ENCODE measurements around the gene SPECC1.
"Not testable (repeated sequence)": the region's sequence is repeated elsewhere in the genome, so short reads cannot be mapped to it uniquely, and the experiment has no call there.

SPECC1 gene

DNA sequence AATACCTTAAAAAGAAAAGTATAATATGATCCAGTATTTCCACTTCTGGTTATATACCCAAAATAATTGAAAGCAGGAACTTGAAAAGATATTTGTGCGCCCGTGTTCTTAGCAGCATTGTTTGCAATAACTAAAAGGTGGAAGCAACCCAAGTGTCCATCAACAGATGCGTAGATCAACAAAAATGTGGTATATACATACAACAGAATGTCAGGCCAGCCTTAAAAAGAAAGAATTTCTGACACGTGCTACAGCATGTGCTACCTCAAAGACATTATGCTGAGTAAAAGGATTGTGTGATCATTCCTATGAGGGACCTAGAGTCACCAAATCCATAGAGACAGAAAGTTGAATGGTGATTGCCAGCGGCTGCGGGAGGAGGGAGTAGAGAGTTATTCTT, 133.1 kb downstream of the SPECC1 start:
- no peak for DNase-seq

DNA sequence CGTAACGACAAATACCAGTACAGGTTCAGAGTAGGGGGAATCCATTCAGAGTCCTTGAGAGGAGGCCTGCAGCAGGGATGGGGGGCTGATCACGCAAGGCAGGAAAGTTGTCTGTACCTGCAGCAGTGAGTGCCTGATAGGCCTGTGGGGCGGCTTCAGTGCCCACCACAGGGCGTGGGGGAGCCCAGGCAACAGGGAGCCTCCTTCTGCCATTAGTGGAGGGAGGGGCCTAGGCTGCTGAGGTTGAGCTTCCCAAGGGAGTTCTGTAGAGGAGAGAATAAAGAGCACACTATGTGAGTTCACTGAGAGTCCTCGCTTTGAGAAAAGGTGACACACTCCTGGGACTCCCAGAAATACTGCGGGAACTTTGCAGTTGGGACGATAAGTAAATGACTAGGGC, 134.6 kb downstream of the SPECC1 start:
- DNase-seq: no peak

DNA sequence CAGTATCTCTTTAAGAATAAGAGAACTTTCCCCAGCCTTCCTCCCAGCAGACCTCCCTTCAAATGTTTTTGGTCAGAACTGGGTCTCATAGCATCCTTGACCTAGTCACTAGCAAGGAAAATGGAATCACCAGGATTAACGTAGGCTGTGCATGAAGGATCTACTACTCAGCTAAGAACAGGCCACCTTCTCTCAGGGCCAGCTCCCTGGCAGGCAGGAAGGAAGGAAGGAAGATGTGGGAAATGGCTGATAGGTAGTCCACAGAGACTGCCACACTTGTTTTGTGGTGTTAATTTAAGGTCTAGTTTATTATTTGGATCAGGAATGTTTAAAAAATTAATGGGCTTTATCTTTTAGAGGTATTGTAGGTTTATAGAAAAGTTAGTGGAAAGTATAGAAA, 136.4 kb downstream of the SPECC1 start:
- DNase-seq: no peak

DNA sequence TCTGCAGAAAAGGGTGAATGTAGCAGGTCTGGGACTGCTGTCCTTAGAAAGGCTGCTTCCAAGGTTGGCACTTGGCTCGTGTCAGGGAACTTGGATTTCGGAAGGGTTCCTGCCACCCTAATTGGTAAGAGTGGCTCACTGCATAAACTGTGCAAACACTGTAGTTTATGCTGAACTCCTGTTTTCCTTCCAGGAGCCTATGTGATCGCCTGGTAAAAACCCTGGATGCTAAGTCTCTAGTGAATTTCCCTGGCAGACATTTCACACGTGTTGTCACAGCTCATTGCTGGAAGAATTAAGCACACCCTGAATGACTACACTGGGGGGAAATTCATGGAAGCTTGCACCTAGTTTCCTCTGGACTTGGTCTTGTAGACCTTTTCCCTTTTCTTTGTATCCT, 140.1 kb downstream of the SPECC1 start:
- no peak for DNase-seq

DNA sequence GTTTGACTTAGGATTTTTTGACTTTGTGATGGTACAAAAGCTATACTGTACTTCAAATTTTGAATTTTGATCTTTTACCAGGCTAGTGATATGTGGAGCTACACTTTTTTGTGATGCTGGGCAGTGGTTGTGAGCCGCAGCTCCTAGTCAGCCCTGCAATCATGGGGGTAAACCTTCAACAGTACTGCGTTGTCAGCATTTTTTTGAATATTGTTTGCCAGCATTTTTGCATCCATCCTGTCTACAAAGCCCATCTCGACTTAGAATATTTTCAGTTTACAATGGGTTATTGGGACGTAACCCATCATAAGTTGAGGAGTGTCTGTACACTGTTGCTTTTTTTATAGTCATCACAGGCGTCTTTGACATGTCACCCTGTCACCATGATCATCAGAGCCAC, 142.0 kb downstream of the SPECC1 start:
- no peak for DNase-seq

DNA sequence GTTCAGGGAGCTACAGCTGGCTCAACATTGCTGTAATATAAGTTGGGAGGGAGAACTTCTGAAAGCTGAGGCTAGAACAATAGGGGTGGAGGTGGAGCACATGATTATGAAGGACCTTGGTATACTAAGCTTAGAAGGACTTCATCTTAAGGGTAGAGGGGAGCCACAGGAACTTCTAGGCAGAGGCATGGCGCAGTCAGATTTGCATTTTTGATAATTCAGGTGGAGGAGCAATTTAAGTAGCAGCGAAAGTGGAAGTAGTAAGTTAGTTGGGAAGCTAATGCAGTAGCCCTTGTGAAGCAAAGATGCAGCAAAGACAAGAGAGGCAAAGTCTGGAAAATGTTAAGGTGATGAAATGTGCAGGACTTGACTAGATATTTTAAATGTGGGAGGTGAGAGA, 144.1 kb downstream of the SPECC1 start:
- DNase-seq: no peak

DNA sequence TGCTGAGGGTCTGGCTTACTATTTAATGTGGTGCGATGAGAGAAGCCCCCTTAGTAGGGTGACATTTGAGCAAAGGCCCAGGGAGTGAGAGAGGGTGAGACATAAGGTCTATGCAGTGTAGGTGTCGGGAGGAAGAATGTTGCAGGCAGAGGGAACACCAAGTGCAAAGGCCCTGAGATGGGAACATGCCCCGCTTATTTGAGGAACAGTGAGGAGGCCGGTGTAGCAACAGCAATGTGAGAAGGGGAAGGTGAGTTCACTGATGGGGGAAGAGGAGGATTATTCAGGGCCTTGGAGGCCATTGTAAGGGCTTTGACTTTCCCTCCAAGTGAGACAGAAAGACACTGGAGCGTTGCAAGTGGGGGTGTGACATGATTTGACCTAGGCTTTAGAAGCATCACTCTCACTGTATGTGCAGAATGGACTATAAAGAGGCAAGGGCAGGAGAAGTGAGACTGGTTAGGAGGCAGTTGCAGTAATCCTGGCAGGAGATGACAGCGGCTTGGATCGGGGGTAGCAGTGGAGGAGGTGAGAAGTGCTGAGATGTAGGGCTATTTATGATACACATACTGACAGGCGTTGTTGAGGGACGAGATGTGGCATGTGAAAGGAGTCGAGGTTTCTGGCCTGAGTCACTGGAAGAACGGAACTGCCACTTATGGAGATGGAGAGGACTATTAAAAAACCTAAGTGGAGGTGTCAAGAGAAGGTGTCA, 145.3 kb downstream of the SPECC1 start:
- no peak for DNase-seq

DNA sequence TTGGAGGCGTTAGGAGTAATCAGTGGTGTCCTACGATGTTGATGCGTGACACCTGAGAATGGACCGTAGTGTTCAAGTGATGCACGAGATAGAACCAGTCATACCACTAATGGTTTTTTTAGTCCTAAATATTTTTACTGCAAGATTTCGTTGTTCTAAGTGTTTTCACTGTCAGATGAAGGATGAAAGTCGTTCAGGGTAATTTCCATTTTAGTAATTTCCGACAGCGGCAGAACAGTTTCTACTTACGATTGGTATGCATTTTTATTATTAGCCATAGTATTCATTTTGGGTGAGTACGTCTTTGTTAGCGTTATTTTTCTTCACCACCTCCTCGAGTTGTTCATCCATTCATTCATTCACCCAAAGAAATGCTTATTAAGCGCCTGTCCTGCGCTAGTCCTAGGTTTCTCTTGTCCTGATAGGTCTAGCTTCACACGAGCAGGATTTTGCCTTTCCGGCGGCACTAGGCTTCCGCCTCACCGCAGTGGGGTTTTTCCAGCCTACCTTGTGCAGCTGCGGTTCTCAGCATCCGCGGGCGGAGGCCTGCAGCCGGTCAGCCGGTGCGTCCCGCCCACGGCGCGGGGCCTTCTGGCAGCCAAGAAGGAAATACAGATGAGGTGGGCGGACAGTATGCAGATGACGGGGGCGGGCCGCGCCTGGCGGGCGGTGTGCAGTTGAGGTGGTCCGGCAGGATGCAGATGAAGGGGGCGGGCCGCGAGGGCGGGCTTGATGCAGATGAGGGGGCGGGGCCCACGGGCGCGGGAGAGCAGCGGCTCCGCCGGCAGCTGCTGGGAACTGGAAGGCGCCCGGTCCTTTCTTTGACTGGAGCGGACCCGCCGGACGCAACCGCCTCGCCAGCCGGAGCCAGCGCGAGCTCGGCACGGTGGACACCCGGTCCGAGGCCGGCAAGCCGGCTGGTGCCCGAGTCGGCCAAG, 146.4 kb downstream of the SPECC1 start:
- DNase-seq: peak; percentile 90

DNA sequence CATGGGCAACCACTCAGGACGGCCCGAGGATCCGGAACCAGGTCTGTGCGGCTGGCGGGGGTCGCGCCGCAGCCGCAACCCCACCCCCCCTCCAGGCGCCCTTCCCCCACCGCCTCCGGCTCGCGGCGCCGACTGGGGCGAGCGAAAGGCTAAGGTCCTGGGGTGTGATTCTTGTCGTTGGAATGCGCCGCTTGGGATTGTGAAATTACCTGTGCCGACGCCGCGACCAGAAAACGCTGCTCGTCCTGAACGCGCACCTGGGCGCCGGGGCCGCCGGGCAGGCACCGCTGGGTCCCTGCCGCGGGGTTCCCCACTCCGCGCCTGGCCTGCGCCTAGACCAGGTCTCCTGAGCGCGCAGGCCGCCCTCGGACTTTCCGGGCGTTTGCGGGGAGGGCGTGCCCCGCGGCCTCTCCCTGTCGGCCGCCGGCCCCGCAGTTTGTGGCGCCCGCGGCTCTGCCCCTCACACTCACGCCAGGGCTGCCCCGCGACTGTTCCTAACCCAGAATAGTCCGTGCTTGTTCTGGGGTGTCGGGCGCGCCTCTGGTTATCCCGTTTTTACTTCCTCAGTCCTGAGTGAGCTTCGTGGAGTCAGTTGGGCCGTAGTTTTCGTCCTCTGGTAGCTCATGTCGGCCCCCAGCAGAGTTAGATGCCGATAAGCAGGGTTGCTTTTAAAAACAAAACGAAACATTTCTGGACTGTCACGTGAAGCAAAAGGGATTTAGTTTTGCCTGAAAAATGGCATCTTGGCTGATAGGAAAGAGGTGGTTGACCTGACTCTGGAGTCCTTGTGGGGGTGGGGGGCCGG, 147.2 kb downstream of the SPECC1 start:
- no peak for DNase-seq

DNA sequence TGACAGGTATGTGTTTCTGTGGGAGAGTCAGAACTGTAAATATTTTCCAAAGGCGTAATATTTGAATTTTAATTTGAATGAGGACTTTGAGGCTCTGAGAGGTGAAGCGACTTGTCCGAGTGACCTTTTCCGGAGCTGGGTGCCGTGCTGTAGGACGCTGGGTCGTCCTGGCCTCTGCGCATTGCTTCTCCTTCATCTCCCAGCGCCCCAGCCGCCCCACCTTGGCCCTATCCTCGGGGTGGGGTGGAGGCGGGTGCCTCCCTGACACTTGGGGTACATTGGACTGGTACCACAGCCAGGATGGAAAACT, 147.8 kb downstream of the SPECC1 start:
- DNase-seq: peak; percentile 19

DNA sequence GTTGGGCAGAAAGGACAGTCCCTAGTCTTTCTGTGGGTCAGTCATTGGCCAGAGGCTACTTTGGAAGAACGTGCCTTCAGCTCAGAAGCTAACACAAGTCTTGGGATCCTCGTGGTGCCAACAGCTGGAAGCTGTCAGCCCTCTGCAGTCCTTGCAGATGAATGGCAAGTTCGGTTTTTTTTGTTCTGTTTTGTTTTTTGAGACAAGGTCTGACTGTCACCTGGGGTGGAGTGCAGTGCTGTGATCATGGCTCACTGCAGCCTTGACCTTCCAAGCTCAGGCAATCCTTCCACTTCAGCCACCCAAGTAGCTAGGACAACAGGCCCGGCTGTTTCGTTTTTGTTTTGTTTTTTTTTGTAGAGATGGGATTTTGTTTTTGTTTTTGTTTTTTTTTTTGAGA, 149.4 kb downstream of the SPECC1 start:
- no peak for DNase-seq

DNA sequence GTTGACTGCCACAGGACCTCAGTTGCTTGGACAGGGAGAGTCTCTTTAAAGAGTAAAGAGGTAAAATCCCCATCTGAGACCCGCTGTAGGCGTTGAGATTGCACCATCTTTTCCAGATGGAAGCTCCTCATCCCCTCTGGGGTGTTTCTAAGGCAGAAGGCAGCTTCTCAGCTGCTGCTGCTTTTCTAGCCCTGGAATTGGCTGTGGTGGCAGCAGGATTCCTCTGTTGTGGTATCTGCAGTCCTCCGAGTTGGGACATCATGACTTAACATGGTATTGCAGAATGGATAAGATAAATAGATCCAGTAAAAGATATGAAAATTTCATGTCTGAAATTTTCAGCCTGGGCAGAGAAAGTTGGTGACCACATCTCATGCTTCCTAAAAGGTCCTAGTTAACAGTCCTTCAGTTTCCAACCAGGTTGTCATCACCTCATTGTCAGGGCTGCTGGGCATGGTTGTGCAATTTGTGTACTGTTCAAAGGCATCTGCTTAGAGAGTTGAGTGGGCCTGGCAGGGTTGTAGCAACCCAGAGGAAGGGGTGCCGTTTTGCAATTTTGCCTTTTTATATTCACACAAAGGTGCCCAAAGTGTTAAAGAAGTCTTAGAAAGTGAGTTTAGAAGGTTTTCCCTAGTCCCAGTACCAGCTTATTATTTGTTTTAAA, 150.4 kb downstream of the SPECC1 start:
- no peak for DNase-seq

DNA sequence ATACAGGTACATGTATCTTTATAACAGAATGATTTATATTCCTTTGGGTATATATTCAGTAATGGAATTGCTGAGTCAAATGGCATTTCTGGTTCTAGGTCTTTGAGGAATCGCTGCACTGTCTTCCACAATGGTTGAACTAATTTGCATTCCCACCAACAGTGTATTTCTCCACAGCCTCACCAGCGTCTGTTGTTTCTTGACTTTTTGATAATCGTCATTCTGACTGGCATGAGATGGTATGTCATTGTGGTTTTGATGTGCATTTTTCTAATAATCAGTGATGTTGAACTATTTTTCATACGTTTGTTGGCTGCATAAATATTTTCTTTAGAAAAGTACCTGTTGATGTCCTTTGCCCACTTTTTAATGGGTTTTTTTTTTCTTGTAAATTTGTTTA, 156.4 kb downstream of the SPECC1 start:
- not testable (repeated sequence) for DNase-seq

DNA sequence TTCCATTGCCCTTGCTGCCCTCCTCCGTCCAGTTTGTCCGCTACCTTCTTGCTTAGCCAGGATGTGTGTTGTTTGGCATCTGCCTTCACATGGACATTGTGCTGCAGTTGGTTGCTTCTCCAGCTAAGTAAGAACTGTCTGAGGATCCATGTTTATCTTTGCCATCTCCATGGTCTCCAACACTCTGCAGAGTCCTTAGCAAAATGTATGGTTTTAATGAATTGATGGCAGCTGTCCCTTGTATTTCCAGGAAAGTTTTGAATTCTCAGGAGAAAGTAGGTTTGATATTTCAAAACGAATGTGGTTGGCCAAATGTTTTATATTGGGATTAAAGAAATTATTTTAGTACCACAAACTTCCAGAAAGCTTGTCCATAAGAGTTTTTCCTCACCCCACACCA, 160.9 kb downstream of the SPECC1 start:
- no peak for DNase-seq

DNA sequence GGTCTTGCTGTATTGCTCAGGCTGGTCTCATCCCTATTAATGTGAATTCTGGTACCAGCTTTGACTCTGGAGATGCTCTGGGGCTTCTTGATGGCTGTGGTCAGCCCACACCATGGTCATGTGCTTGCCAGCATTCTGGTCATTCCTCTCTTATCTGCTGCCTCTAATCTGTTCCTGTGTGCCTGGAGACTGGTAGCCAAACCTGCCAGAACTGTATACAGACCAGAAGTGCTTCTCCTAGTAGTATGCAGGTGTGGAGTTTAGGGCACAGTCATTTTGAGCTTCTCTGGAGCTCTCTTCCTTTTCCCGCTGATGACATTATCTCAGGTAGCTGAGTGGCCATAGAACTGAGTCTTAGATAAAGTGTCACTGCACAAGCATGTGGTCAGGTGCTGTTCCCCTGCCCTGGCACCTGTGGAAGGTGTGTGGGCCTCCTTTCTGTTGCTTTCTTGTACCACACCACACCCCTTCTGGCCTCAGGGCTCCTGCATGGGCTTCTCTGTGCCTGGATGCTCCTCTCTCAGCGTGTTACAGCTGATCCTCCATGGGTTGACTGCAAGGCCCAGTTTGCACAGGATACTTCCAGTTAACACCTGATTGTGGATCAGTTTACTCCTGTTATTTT, 162.7 kb downstream of the SPECC1 start:
- no peak for DNase-seq

DNA sequence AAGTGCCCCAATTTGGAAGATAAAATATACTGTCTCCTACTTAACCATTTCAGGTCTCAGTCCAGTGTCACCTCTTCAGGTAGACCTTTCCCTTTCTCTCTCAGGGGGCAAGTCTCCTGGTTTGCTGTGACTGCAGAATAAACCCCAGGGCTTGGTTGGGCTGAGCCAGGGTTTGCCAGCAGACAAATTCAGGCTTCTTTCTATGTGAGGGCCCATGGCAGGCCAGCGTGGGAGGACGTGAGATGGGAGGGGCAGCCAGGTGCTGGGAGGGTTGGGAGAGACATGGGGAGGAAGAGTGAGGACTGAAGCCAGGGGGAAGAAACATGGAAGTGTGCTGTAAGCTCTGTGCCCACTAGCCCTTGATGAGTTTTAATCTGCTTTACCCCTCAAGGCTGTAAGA, 163.2 kb downstream of the SPECC1 start:
- DNase-seq: no peak

DNA sequence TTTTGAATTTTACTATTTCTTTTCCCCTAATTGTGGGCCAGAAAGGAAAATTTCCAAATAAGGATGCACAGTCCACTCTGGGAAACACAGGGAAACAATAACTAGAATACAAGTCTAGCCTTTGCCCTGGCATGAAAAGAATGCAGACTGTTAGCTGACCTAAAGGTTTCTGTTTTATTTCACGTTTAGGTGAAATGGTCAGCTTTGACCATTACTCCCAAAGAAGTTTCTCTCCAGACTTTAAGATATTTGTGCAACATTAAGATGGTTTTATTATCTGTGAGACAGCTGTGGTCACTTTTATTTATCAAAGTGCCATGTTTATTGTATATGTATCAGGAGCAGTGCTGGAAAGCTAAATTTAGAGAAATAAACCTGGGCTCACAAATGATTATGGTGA, 163.9 kb downstream of the SPECC1 start:
- no peak for DNase-seq

DNA sequence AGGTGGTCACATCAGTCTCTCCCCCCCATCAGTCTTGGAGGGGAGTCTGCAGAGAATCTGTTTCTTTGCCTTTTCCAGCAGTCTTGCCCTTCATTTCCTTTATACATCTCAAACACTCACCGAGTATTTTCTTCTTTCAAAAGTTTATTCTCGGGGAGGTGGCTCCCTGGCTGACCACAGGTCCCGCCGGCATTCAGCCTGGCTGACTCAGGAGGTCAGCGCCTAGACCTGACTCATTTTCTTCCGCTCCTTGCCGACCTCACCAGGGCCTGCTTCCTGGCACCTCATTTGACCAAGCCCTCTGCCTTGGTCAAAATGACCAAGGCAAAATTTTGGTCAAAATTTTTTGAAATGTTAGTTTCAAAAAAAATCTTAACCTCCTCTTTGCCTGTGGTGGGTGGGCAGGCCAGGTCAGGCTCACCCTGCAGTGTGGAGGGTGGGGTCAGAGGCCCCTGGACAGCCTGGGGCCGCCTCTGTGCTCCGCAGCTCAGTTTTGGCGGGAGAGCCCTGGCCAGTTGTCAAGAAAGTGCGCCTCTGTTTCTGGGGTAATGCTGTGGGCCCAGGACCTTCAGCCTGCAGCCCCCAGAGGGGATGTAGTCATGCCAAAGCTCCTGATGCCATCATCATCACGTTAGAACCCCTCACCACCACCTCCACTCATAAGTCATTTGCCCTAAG, 165.6 kb downstream of the SPECC1 start:
- DNase-seq: no peak

DNA sequence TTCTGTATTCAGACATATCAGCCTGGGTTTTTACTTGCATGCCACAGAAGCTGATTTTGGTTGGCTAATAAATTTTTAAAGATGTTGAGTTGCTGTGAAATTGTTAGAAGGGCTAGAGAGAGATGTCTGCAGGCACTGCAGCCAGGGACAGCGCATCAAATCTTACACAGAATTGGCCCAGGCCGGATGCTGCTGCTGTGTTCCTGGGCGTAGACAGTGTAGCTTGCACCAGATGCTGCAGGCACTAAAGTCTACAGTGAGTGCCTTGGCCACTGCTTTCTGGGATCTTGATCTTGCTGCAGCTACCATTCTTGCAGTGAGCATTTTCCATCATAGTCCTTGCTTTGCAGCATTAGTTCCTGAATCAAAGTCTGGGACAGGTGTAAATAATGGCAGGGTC, 169.9 kb downstream of the SPECC1 start:
- DNase-seq: no peak

DNA sequence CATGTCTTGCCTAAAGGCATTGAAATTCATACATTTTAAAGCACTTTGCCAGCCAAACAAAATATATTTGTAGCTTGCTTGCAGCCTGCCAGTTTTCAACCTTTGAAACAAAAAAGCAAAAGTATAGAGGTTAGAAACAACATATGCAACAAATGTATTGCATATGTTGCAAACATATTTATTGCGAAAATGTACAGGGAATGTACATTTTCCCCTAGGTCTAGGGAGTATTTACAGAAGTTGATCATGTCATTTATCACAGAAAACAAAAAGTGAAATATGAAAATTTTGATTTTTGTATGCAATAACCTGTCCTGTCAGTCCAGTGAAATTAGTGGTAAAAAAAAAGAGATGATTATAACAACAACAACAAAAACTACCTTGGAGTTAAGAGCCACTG, 171.5 kb downstream of the SPECC1 start:
- no peak for DNase-seq

DNA sequence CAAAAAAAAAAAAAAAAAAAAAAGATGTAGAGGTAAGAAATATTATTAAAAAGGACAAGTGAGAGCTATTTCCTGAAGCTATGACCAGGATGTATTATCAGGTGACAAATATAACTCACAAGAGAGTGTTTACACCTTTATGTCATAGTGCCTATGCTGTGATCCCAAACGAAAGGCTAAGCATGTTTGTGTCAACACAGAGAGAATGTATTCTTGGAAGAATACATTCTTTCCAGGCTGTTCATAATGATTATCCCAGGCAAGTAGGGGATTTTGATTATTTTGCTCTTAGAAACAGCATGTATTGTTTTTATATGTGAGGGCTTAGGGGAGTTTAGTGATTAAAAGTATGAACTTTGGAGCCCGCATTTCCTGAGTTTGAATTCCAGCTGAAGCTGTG, 175.0 kb downstream of the SPECC1 start:
- DNase-seq: no peak

DNA sequence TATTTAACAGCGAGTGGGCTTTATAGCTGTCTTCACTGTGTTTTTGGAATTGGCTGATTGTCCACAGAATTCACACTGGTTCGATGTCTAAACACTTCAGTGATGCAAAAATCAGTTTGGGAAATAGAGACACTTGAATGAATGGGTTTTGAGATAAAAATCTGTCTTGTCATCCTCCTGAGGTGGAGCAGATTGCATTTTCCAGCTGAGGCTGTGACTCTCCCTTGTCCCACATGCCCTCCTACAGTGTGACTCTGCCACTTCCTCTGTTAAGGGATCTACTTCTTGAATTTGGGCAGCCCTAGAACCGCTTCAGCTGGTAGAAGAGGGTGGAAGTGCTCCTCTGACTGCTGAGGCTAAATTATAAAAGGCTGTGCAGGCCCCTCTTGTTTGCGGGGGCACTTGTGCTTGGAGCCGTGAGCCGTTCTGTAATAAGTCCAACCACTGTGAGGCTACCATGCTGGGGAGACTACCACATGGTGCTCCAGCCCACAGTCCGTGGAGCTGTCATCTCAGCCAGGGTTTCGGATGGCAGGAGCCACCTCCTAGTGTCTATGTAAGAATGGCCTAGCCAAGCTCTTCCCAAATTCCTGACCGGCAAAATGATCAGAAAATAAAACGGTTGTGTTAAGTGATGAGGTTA, 175.9 kb downstream of the SPECC1 start:
- no peak for DNase-seq

Measured in NCI-H526 treated with DMSO at 0.1 percent for 48 hours (cell line).